HuH-7.5 (cell line): ENCODE data around the gene OIT3.

Experiments used
- DNase-seq: peaks from one replicate; pipeline ENCODE4 v3.0.0; 2011; ENCODE audit warnings: low spot score

Gene OIT3

DNA sequence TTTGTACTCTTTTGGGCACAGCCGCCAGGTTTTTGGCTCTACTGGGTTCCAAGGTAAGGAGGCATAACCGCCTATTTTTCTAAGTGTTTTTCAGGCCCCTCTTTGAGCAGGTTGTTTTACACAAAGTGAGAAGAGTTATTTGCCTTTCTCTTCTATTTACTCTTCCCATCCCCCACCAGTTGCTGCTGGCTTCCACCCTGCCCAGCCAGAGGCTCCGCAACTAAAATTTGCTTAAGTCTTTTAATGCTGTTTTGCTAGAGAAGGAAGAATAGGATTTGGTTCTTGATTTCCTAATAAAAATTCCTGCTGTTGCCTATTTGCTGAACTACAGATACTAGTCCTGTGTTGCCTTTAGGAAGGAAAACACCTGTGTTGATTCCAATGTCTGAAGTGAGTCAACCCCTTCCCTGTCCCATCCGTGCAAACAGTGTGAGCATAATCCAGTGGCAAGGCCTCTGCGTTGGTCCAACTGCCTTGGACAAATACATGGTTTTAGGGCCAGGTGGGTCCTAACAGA is 59.2 kb downstream of the OIT3 start:
- no peak for DNase-seq

GRCh38 chr10:72953687-72954086 is 60.1 kb downstream of the OIT3 start:
- no peak for DNase-seq

- DNase-seq: no peak
These were observed 60.7 kb downstream of the OIT3 start for GRCh38 chr10:72954230-72954595.

GRCh38 chr10:72954596-72955554 is 61.3 kb downstream of the OIT3 start, which contains the start of gene PLA2G12B:
TSS of gene PLA2G12B (minus strand) at chr10:72954806. CDS start at chr10:72954685, 121 bp downstream.
- DNase-seq: no peak

- DNase-seq: no peak
These were observed 62.5 kb downstream of the OIT3 start for GRCh38 chr10:72956001-72956400.

DNA sequence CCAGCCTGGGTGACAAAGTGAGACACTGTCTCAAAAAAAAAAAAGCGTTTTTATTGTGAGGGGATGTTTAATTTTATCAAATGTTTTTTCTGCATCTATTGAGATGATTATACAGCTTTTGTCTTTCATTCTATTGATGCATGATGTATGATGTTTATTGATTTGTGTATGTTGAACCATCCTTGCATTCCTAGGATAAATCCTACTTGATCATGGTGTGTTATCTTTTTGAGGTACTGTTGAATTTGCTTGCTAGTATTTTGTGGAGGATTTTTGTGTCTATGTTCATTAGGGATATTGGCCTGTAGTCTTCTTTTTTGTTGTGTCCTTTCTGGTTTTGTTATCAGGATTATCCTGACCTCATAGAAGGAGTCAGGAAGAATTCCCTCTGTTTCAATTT is 83.3 kb downstream of the OIT3 start:
- no peak for DNase-seq

DNA sequence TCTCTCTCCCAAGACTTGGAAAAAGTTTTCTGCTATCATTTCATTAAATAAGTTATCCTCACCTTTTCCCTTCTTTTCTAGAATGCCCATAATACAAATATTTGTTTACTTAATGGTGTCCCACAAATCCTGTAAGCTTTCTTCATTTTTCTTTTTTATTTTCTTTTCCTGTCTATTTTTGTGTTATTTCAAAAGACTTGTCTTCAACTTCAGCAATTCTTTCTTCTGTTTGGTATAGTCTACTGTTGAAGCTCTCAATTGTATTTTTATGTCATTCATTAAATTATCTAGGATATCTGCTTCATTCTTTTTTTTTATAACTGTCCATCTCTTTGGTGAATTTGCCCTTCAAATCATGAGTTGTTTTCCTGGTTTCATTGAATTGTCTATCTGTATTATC is 86.2 kb downstream of the OIT3 start:
- DNase-seq: no peak

DNA sequence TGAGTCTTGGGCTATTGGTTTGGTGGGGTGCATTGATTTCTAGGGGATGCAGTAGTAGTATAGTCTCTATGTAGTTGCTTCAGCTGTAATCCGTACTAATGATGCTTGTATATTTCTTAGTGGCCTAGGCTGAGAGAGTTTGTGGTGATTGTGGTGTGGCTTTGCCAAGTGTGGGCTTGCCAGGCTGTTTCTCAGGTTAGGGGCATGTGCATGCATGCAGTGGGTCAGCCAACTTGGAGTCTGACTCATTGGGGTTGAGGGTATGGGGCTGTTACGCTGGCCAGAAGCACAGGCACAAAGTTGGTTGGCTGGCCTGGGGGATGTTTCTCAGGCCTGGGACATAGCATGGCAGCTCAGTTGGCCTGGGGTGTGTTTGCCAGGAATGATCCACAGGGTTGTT is 86.8 kb downstream of the OIT3 start:
- no peak for DNase-seq

DNA sequence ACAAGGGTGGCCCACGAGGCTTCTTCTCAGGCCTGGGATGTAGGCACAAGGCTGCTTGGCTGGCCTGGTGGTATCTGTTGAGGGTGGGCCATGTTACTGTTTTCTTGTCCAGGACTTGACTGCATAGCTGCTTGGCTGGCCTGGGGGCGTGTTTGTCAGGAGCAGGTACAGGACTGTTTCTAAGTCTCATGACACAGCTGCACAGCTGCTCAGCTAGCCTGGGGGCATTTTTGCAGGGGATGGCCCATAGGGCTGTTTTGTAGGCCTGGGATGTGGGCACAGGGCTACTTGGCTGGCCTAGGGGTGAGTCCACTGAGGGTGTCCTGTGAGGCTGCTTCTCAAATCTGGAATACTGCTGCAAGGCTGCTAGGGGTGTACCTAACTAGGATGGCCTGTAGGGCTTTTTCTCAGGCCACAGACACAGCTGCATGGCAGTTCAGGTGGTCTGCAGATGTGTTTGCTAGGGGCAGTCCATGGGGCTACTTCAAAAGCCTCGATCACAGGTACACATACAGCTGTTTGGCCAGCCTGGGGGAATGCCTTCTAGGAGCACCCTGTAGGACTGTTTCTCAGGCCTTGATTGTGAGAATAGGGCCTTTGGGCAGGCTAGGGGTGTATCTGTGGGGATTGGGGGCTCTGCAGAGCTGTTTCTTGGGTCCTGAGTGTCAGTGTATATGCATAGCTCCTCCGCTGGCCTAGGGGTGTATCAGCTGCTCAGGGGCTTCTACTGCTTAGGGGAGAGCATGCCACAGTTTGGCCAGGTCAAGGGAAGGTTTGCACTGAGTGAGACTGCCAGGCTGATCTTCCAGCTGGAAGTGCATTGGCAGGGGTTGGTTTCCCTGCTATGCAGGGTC is 87.7 kb downstream of the OIT3 start:
- no peak for DNase-seq

DNA sequence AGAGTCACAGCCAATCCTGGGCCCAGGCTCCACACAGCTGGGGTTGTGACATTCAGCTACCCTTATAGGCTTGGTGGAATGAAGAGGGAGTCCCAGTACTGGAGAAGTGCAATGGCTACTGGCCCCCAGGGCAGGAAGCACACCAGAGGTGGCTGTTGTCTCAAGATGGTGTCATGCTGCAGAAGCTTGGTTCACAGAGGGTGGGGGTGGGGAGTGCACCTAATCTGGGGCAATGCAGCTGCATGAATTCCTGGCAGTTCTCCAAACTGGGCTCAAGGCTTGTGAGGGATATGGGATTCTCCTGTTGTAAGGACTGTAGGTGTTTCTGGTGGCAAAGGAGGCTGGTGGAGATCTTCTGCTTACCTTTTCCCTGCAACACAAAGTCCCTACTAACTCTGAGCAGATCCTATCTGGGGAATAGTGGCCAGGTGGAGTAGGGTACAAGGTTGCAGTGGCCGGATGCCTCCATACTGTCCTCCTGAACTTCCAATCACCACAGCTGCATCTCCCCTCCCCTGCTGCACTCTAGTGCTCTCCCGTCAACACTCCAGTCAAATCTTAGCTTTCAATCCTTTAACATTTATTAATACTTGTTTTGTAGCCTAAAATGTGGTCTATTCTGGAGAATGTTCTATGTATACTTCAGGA is 88.5 kb downstream of the OIT3 start:
- DNase-seq: no peak
